CD4-positive, alpha-beta T cell (primary cell): ENCODE results near the gene HMCN1. TPM values are rescaled to one million over a fixed set of nuclear protein-coding genes. Genes with fewer than 3 reads are reported as not detected.

Experiments used
- ATAC-seq: fragments of 200-7000 bp; cut with Tn5 transposase; one replicate; pipeline ENCODE4 v1.10.0; 2022; ENCODE audit warnings: mild to moderate bottlenecking; ENCODE audit not compliant: poor library complexity
- CTCF ChIA-PET: fragments of 350-600 bp; sonication (Branson Sonifier 250); formaldehyde crosslinking; loops from one replicate; lab custom pipeline; 2021; ENCODE audit warnings: antibody characterized with exemption, inconsistent platforms; lab: Charles Lee
- POLR2A ChIA-PET: fragments of 350-600 bp; sonication (Branson Sonifier 250); formaldehyde crosslinking; loops from one replicate; lab custom pipeline; 2021; ENCODE audit warnings: antibody characterized with exemption, inconsistent platforms; lab: Charles Lee
- DNase-seq, 14 experiments: peaks; one replicate each; pipeline ENCODE4 v3.0.0-alpha.2; 2013 to 2020; ENCODE audit warnings: mixed read lengths in 2 of 14
- H3K27ac ChIP-seq, 2 donors: one replicate each; pipeline versions ENCODE4 v1.5.1 to v1.7.0; 2013; ENCODE audit warnings: low read length in 2 of 2, low read depth in 1 of 2, mild to moderate bottlenecking in 1 of 2
- H3K27me3 ChIP-seq, 2 experiments: 1 replicate in 1 of 2; 2 replicates in 1 of 2; pipeline versions ENCODE4 v1.6.1 to v1.7.0; 2013; ENCODE audit warnings: low read length in 2 of 2, control low read depth in 1 of 2, mild to moderate bottlenecking in 1 of 2, moderate library complexity in 1 of 2; ENCODE audit not compliant: insufficient read depth in 2 of 2, control insufficient read depth in 1 of 2
- H3K36me3 ChIP-seq: one replicate; pipeline ENCODE4 v1.6.1; 2013; ENCODE audit warnings: low read length, control low read depth; ENCODE audit not compliant: insufficient read depth
- H3K4me1 ChIP-seq: one replicate; pipeline ENCODE4 v1.6.1; 2013; ENCODE audit warnings: low read length, control low read depth; ENCODE audit not compliant: insufficient read depth
- H3K4me3 ChIP-seq: one replicate; pipeline ENCODE4 v1.5.1; 2013; ENCODE audit warnings: mild to moderate bottlenecking, low read length, moderate library complexity
- H3K9me3 ChIP-seq, 2 experiments: 1 replicate in 1 of 2; 2 replicates in 1 of 2; pipeline versions ENCODE4 v1.6.1 to v1.7.0; 2013; ENCODE audit warnings: low read length in 2 of 2, mild to moderate bottlenecking in 2 of 2, control low read depth in 1 of 2, moderate library complexity in 1 of 2; ENCODE audit not compliant: control insufficient read depth in 1 of 2, insufficient read depth in 1 of 2
- H3K27ac Mint-ChIP-seq: one replicate; pipeline ENCODE4 v1.8.0; 2020; ENCODE audit warnings: mixed read lengths
- H3K27me3 Mint-ChIP-seq: one replicate; pipeline ENCODE4 v1.8.0; 2021; ENCODE audit warnings: mixed read lengths
- H3K36me3 Mint-ChIP-seq: one replicate; pipeline ENCODE4 v1.8.0; 2021; ENCODE audit warnings: low read depth, mixed read lengths
- H3K4me1 Mint-ChIP-seq: one replicate; pipeline ENCODE4 v1.8.0; 2021; ENCODE audit warnings: low read depth, mixed read lengths
- H3K4me3 Mint-ChIP-seq: one replicate; pipeline ENCODE4 v1.8.0; 2020; ENCODE audit warnings: mild to moderate bottlenecking, mixed read lengths
- H3K9me3 Mint-ChIP-seq: one replicate; pipeline ENCODE4 v1.8.0; 2020; ENCODE audit warnings: mixed read lengths
- CTCF ChIP-seq: fragments of 200-600 bp; IDR thresholded peaks from one replicate; pipeline ENCODE4 v1.8.0; 2022; ENCODE audit warnings: antibody characterized with exemption, mild to moderate bottlenecking
- intact Hi-C, 2 experiments: fragments of 100-400 bp; cut with DNase I in 1 of 2; cut with micrococcal nuclease in 1 of 2; formaldehyde crosslinking; loops; one replicate each; pipeline versions ENCODE4 v1.15.1 to v1.9.0; 2023 to 2025; cut with DNase I, micrococcal nuclease
- total RNA-seq, 174 experiments: library from RNA in 2 of 174; stranded (reverse) in 2 of 174; gene quantifications; one replicate each; pipeline ENCODE4 v1.2.3 and lab custom pipeline; 2021 to 2026

The HMCN1 gene
- total RNA-seq, 2 experiments from 2014 or later, result 0.14 TPM

GRCh38 chr1:186082235-186082937 is 348.2 kb downstream of the HMCN1 start:
- Mint-ChIP-seq H3K9me3 (no peaks in the 10 kb centered on the region), H3K36me3 (no peaks in the 10 kb centered on the region), H3K27me3 (peaks cover 5% of the 10 kb centered on the region), H3K4me3 (no peak overlapping the region), H3K4me1 (no peaks in the 10 kb centered on the region), H3K27ac (no peak overlapping the region)
- no peak overlapping the region for H3K27ac ChIP-seq
- intact Hi-C loops, result no loop called here
- DNase-seq (peak in 3 of 14 experiments; percentile 38 to 60 (median 59)), ATAC-seq (no peak)
- H3K4me3 ChIP-seq, result no peak overlapping the region
- H3K36me3 ChIP-seq, result no peaks in the 10 kb centered on the region
- no peaks in the 10 kb centered on the region for H3K27me3 ChIP-seq
- no peaks in the 10 kb centered on the region for H3K9me3 ChIP-seq
- H3K4me1 ChIP-seq, result no peaks in the 10 kb centered on the region
- TF ChIP-seq CTCF, result no peak
- POLR2A ChIA-PET, result no interaction called here
- CTCF ChIA-PET, result no interaction called here

- CTCF ChIA-PET, result no interaction called here
- Mint-ChIP-seq H3K9me3 (no peaks in the 10 kb centered on the region), H3K4me1 (no peaks in the 10 kb centered on the region), H3K36me3 (no peaks in the 10 kb centered on the region), H3K27ac (no peak overlapping the region), H3K4me3 (no peak overlapping the region), H3K27me3 (peaks cover 5% of the 10 kb centered on the region)
- no peak overlapping the region for H3K27ac ChIP-seq
- DNase-seq (no peak), ATAC-seq (no peak)
- no peaks in the 10 kb centered on the region for H3K27me3 ChIP-seq
- no peaks in the 10 kb centered on the region for H3K9me3 ChIP-seq
- H3K4me1 ChIP-seq, result no peaks in the 10 kb centered on the region
- intact Hi-C loops, result no loop called here
- H3K4me3 ChIP-seq, result no peak overlapping the region
- H3K36me3 ChIP-seq, result no peaks in the 10 kb centered on the region
- POLR2A ChIA-PET, result no interaction called here
- no peak for TF ChIP-seq CTCF
Measured at GRCh38 chr1:186086583-186086982, 352.4 kb downstream of the HMCN1 start.

GRCh38 chr1:186089940-186090339 is 355.7 kb downstream of the HMCN1 start:
- no peak for TF ChIP-seq CTCF
- peaks cover 20% of the 10 kb centered on the region for H3K27me3 Mint-ChIP-seq
- H3K27ac ChIP-seq, result no peak overlapping the region
- no peak overlapping the region for H3K27ac Mint-ChIP-seq
- no peak overlapping the region for H3K4me3 ChIP-seq
- H3K27me3 ChIP-seq, result no peaks in the 10 kb centered on the region
- no peaks in the 10 kb centered on the region for H3K4me1 Mint-ChIP-seq
- intact Hi-C loops, result no loop called here
- H3K9me3 Mint-ChIP-seq, result no peaks in the 10 kb centered on the region
- ChIA-PET POLR2A (no interaction called here), CTCF (no interaction called here)
- H3K9me3 ChIP-seq, result no peaks in the 10 kb centered on the region
- DNase-seq, result no peak
- H3K4me3 Mint-ChIP-seq, result no peak overlapping the region
- no peaks in the 10 kb centered on the region for H3K4me1 ChIP-seq
- no peaks in the 10 kb centered on the region for H3K36me3 ChIP-seq
- H3K36me3 Mint-ChIP-seq, result no peaks in the 10 kb centered on the region
- ATAC-seq, result no peak
